IPS-NIHi7 (cell line): Measurements from ENCODE around the gene SLC8A3.

ENCODE experiments used
- DNase-seq: peaks from one replicate; pipeline ENCODE4 v3.0.0; 2012; ENCODE audit warnings: mixed read lengths; ENCODE audit errors: extremely low spot score

SLC8A3 gene

GRCh38 chr14:70177081-70177800 is 11.5 kb downstream of the SLC8A3 start:
- no peak for DNase-seq

- no peak for DNase-seq
These were observed 15.2 kb downstream of the SLC8A3 start for GRCh38 chr14:70173569-70173968.

GRCh38 chr14:70171726-70172125 is 17.0 kb downstream of the SLC8A3 start:
- DNase-seq, result no peak

- DNase-seq, result no peak
These were observed 17.8 kb downstream of the SLC8A3 start for GRCh38 chr14:70170976-70171375.

GRCh38 chr14:70168406-70168805 is 20.3 kb downstream of the SLC8A3 start:
- DNase-seq, result no peak

- no peak for DNase-seq
These were observed 22.1 kb downstream of the SLC8A3 start for GRCh38 chr14:70166530-70167203.

- DNase-seq, result no peak
These were observed 26.4 kb downstream of the SLC8A3 start for GRCh38 chr14:70162358-70162757.

GRCh38 chr14:70156592-70156991 is 32.2 kb downstream of the SLC8A3 start:
- no peak for DNase-seq

- DNase-seq, result no peak
These were observed 36.0 kb downstream of the SLC8A3 start for GRCh38 chr14:70152704-70153103.

- DNase-seq, result no peak
These were observed 36.7 kb downstream of the SLC8A3 start for GRCh38 chr14:70152081-70152480.

GRCh38 chr14:70149596-70150165 is 39.1 kb downstream of the SLC8A3 start:
- no peak for DNase-seq

GRCh38 chr14:70148911-70149595 is 39.7 kb downstream of the SLC8A3 start:
- no peak for DNase-seq

- no peak for DNase-seq
These were observed 40.4 kb downstream of the SLC8A3 start for GRCh38 chr14:70148351-70148750.

- DNase-seq, result no peak
These were observed 44.7 kb downstream of the SLC8A3 start for GRCh38 chr14:70144046-70144445.

GRCh38 chr14:70143306-70143705 is 45.4 kb downstream of the SLC8A3 start:
- DNase-seq, result no peak

GRCh38 chr14:70140614-70141013 is 48.1 kb downstream of the SLC8A3 start:
- DNase-seq, result no peak

GRCh38 chr14:70139384-70139783 is 49.4 kb downstream of the SLC8A3 start:
- no peak for DNase-seq

- DNase-seq, result no peak
These were observed 51.0 kb downstream of the SLC8A3 start for GRCh38 chr14:70137788-70138187.

GRCh38 chr14:70133461-70133860 is 55.3 kb downstream of the SLC8A3 start:
- DNase-seq, result no peak

GRCh38 chr14:70130482-70130881 is 58.3 kb downstream of the SLC8A3 start:
- no peak for DNase-seq

GRCh38 chr14:70127186-70127585 is 61.6 kb downstream of the SLC8A3 start:
- DNase-seq, result no peak

- DNase-seq, result no peak
These were observed 65.0 kb downstream of the SLC8A3 start for GRCh38 chr14:70123796-70124195.

- peak; percentile 78 for DNase-seq
These were observed 67.2 kb downstream of the SLC8A3 start for GRCh38 chr14:70121521-70121920.
